ENCODE data around the gene SEZ6L. TPM values are rescaled to one million over a fixed set of nuclear protein-coding genes. Genes with fewer than 3 reads are reported as not detected.
A peak's percentile ranks its signal among the peaks of the same experiment; 100 is the strongest.

SEZ6L gene
- polyA plus RNA-seq, 2 of the 4 experiments (the other 2 are of a cell fraction) = not detected

GRCh38 chr22:26285632-26286031 lies 116.4 kb downstream of the SEZ6L start (continued):
- TF ChIP-seq FOSB (CRISPR knock-in tag; IDR thresholded peaks at IDR 0.05) (no peak), RFX5 (IDR thresholded peaks at IDR 0.05) (no peak), HOXB5 (CRISPR knock-in tag; IDR thresholded peaks at IDR 0.05) (no peak), KDM1A (IDR thresholded peaks at IDR 0.05; ENCODE audit: low read depth) (no peak), FOXS1 (CRISPR knock-in tag; IDR thresholded peaks at IDR 0.05) (no peak)

GRCh38 chr22:26286091-26286820 lies 117.0 kb downstream of the SEZ6L start:
- WGBS (ENCODE audit: missing lambda C conversion rate) = 15% methylated on average over 10 of the region's 10 CpGs
- H3K4me1 ChIP-seq = no peaks in the 10 kb centered on the region
- no peak for FAIRE-seq
- ChIA-PET CTCF (no interaction called here), POLR2A (no interaction called here)
- H3K4me3 ChIP-seq = no peak overlapping the region
- no peak overlapping the region for H3K4me2 ChIP-seq
- H3K9me3 ChIP-seq = no peaks in the 10 kb centered on the region
- no peak for ATAC-seq
- H3K27ac ChIP-seq = no peak overlapping the region
- TF ChIP-seq RCOR1 (IDR thresholded peaks at IDR 0.05; ENCODE audit: low read depth, low read length) = no peak
- no peak for TF ChIP-seq FOXS1 (CRISPR knock-in tag; IDR thresholded peaks at IDR 0.05)
- TF ChIP-seq NFE2L2 (conservative IDR thresholded peaks at IDR 0.05; ENCODE audit: low read length) = no peak
- DNase-seq (ENCODE audit: low read depth in 1 of 2, low spot score in 1 of 2) = no peak

DNA sequence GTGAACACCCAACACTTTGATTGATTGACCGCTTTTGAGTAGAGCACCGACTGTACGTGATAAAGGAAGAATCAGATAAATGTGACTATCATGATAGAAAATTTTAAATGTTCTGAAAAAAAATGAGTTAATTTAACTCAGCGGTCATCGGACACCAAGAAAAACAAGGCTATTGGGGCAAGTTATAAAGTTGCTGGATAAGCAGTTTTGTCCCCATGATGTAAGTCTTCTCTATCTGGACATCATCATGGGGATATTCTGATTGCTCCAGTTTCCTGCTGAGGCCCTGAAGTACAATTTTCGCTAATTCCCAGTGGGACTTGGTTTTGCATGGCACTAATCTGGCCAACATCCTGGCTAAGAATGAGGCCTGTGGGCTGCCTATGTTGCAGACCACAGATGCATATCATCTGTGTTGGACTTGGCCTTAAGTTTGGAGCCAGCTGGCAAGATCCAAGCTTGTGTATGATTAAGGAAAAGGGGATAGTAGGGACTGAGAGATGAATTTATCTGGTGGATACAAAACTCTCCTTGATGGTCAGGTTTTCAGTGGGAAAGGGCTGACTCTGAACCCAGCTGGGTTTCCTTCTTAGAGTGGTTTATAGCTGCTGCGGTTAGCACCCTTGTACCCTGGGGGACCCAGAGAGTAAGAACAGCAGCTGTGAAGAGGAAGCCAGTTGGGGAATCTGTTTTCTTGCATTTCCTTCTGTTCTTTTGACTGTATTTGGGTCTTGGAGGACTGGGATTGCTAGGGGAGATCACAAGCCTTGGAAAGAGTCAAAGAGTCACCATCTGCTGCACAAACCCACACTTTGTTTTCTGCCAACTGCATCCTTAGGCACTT lies 118.3 kb downstream of the SEZ6L start:
- TF ChIP-seq RCOR1 (IDR thresholded peaks at IDR 0.05; ENCODE audit: low read depth, low read length) (no peak), MAFK (IDR thresholded peaks at IDR 0.05; ENCODE audit: partially characterized antibody) (peak; percentile 59), CBX2 (IDR thresholded peaks at IDR 0.05; ENCODE audit: borderline replicate concordance, low read depth) (no peak), HOXB13 (CRISPR knock-in tag; IDR thresholded peaks at IDR 0.05; ENCODE audit: low read depth) (no peak), HOXB5 (CRISPR knock-in tag; IDR thresholded peaks at IDR 0.05) (no peak), CHD2 (IDR thresholded peaks at IDR 0.05; ENCODE audit: low read length, partially characterized antibody) (no peak)
- ChIA-PET POLR2A (no interaction called here), CTCF (no interaction called here)
- Histone ChIP-seq H3K4me3 (no peak overlapping the region), H3K27ac (no peak overlapping the region), H3K4me2 (no peak overlapping the region), H3K9me3 (no peaks in the 10 kb centered on the region), H3K4me1 (no peaks in the 10 kb centered on the region)
- 66% methylated on average over 7 of the region's 7 CpGs for WGBS (ENCODE audit: missing lambda C conversion rate)
- FAIRE-seq (no peak), DNase-seq (ENCODE audit: low read depth in 1 of 2, low spot score in 1 of 2) (no peak), ATAC-seq (no peak)

DNA sequence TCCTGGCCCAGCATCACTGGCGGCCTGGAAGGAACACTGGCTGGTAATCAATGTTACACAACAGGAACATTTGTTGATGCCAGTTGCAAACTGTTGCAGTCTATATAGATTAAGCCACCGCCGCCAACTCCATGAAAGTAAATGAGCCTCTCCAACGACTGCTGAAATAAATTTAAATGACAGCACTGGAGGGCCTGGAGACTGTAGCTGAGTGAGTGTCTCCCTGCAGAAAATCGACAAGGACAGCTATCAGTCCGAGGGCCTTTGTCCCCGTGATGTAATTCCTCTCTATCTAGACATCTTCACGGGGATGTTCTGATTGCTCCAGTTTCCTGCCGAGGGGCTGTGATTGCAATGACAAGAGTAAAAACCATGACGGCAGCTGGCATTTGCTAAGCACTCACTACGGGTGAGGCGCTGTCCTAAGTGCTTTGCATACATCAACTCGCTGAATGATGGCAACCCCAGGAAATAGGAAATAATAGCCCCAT lies 120.4 kb downstream of the SEZ6L start:
- FAIRE-seq (no peak), DNase-seq (ENCODE audit: low read depth in 1 of 2, low spot score in 1 of 2) (no peak), ATAC-seq (no peak)
- H3K9me3 ChIP-seq = no peaks in the 10 kb centered on the region
- H3K4me2 ChIP-seq = no peak overlapping the region
- no peak overlapping the region for H3K4me3 ChIP-seq
- 26% methylated on average over 12 of the region's 13 CpGs for WGBS (ENCODE audit: missing lambda C conversion rate)
- CTCF ChIA-PET = no interaction called here
- TF ChIP-seq HOXB5 (CRISPR knock-in tag; IDR thresholded peaks at IDR 0.05) = no peak
- H3K27ac ChIP-seq = no peak overlapping the region
- H3K4me1 ChIP-seq = no peaks in the 10 kb centered on the region
- POLR2A ChIA-PET = no interaction called here

- WGBS (ENCODE audit: missing lambda C conversion rate) = 46% methylated on average over 3 of the region's 14 CpGs
- FAIRE-seq (no peak), ATAC-seq (no peak), DNase-seq (ENCODE audit: low read depth in 1 of 2, low spot score in 1 of 2) (no peak)
- H3K27ac ChIP-seq = no peak overlapping the region
- H3K4me2 ChIP-seq = no peak overlapping the region
- ChIA-PET POLR2A (no interaction called here), CTCF (interaction anchor here (0.7 kb wide), 1 partner anchor 1080 kb away, joined by 4 read pairs; no protein-coding TSS in a partner anchor)
- H3K4me1 ChIP-seq = no peaks in the 10 kb centered on the region
- no peaks in the 10 kb centered on the region for H3K9me3 ChIP-seq
- H3K4me3 ChIP-seq = no peak overlapping the region
- TF ChIP-seq HOXA7 (CRISPR knock-in tag; IDR thresholded peaks at IDR 0.05) (no peak), HMGXB4 (CRISPR knock-in tag; IDR thresholded peaks at IDR 0.05; ENCODE audit: borderline replicate concordance) (no peak), ZNF302 (CRISPR knock-in tag; IDR thresholded peaks at IDR 0.05) (no peak), CBX8 (IDR thresholded peaks at IDR 0.05) (no peak), HEYL (CRISPR knock-in tag; IDR thresholded peaks at IDR 0.05) (no peak), SREBF2 (IDR thresholded peaks at IDR 0.05) (no peak), NFE2L2 (conservative IDR thresholded peaks at IDR 0.05; ENCODE audit: low read length) (no peak), PBX3 (IDR thresholded peaks at IDR 0.05) (no peak)
- TF ChIP-seq, protein P1, sequence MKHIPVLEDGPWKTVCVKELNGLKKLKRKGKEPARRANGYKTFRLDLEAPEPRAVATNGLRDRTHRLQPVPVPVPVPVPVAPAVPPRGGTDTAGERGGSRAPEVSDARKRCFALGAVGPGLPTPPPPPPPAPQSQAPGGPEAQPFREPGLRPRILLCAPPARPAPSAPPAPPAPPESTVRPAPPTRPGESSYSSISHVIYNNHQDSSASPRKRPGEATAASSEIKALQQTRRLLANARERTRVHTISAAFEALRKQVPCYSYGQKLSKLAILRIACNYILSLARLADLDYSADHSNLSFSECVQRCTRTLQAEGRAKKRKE (CRISPR knock-in tag; IDR thresholded peaks at IDR 0.05; ENCODE audit: low read depth) = no peak
These were observed 122.8 kb downstream of the SEZ6L start for GRCh38 chr22:26291940-26292666.

Data from A549 (cell line).